Fibroblast of mammary gland (primary cell): ENCODE measurements around the gene PYROXD2.

Experiments used
- DNase-seq: peaks from one replicate; pipeline ENCODE4 v3.0.0-alpha.2; 2010; ENCODE audit warnings: low read depth
- H3K4me3 ChIP-seq: 2 replicates; pipeline ENCODE4 v1.5.1; 2011; ENCODE audit warnings: low read depth, mild to moderate bottlenecking, low read length, moderate library complexity; ENCODE audit not compliant: control insufficient read depth
- CTCF ChIP-seq: conservative IDR thresholded peaks from 2 replicates; pipeline ENCODE4 v1.5.1; 2011; ENCODE audit warnings: low read depth, low read length, inconsistent platforms; ENCODE audit not compliant: control insufficient read depth, insufficient read depth

The PYROXD2 gene

GRCh38 chr10:98458809-98459784, 44.1 kb upstream of the PYROXD2 start:
- DNase-seq: no peak
- H3K4me3 ChIP-seq: no peak overlapping the region
- no peak for TF ChIP-seq CTCF

- no peak for DNase-seq
- H3K4me3 ChIP-seq: no peak overlapping the region
- no peak for TF ChIP-seq CTCF
These were observed 42.7 kb upstream of the PYROXD2 start for GRCh38 chr10:98457721-98458120.

DNA sequence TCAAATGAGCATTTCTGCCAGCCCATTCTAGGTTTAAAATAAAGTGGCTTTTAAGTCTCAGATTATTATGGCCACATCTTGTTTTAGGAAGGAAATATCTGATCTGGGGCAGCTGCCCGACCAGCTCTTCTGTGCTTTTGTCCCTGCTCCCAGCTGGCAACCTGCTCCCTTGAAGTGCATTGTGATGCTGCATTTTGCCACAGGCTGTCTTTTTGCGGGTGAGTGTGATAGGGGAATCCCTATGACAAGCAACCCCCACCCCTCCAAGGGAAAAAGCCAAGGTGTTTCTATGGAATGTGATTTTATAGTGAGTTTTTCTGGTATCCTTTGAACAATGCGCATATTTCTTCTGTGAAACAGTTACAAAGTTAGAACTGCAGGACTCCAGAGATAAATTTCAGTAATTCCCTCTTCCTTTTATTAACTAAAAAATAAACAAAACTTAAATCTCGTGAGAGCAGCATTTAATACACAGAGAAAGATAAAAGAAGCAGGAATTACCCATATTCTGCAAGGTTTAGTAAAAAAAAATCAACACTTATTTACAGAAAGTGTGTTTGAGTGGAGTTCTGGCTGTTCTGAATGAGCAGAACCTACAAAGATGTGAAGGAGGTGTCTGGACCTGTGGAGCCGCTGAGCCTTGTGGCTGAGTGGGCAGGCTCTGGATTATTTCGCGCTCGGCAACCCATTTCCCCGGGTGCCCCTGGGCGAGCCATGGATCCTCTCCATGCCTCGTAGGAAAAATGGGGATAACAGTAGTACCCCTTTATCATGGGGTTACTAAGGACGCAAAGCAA, 41.9 kb upstream of the PYROXD2 start:
- no peak for DNase-seq
- no peak for TF ChIP-seq CTCF
- no peak overlapping the region for H3K4me3 ChIP-seq

- H3K4me3 ChIP-seq: no peak overlapping the region
- no peak for TF ChIP-seq CTCF
- no peak for DNase-seq
These were observed 41.1 kb upstream of the PYROXD2 start for GRCh38 chr10:98456043-98456570.

DNA sequence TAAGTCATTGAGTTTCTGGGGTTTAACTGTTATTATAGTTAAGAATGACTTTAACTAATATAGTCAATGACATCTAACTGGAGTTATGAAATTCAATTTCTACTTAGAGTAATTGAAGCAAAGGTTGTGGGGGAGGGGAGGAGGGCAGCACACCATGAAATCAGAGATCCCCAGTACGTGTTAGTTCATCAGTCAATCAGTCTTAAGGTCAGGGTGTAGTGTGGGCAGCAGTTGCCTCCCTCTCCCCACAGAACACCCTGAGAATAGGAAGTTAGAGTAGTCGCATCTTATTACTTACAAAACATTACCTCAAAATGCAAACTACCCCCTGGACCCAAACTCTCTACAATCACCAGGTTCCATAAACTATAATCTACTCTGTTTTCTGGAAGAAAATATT, 38.7 kb upstream of the PYROXD2 start:
- TF ChIP-seq CTCF: no peak
- no peak overlapping the region for H3K4me3 ChIP-seq
- no peak for DNase-seq

DNA sequence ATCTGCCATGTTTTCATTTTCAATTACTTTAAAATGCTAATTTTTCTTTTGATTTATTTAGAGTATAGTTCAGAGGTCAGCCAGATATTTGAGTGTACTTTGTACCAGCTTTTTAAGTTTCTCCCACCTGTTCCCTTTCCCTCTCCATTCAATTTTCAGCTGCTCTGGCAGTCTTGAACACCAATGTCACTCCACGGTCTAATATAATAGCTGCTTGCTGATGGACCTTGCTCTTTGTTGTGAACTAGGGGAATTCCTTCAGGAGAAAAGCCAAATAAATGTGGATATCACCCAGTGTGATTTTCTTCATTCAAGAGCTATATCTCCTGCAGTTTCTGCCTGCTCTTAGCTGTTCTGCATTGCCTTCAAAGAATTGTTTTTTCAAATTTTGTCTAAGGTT, 35.6 kb upstream of the PYROXD2 start:
- no peak for DNase-seq
- no peak for TF ChIP-seq CTCF

More for the DNA sequence above, 35.6 kb upstream of the PYROXD2 start:
- no peak overlapping the region for H3K4me3 ChIP-seq
